GM18870 (cell line): ENCODE data around the gene BRCA1.

Experiments used
- ATAC-seq: cut with Tn5 transposase; IDR thresholded peaks from one replicate; pipeline ENCODE4 v1.9.1; 2021; ENCODE audit warnings: moderate library complexity; ENCODE audit not compliant: unreplicated experiment

The BRCA1 gene

GRCh38 chr17:43025766-43026537, 99.2 kb downstream of the BRCA1 start:
- no peak for ATAC-seq

GRCh38 chr17:43025290-43025657, 99.9 kb downstream of the BRCA1 start:
- no peak for ATAC-seq

DNA sequence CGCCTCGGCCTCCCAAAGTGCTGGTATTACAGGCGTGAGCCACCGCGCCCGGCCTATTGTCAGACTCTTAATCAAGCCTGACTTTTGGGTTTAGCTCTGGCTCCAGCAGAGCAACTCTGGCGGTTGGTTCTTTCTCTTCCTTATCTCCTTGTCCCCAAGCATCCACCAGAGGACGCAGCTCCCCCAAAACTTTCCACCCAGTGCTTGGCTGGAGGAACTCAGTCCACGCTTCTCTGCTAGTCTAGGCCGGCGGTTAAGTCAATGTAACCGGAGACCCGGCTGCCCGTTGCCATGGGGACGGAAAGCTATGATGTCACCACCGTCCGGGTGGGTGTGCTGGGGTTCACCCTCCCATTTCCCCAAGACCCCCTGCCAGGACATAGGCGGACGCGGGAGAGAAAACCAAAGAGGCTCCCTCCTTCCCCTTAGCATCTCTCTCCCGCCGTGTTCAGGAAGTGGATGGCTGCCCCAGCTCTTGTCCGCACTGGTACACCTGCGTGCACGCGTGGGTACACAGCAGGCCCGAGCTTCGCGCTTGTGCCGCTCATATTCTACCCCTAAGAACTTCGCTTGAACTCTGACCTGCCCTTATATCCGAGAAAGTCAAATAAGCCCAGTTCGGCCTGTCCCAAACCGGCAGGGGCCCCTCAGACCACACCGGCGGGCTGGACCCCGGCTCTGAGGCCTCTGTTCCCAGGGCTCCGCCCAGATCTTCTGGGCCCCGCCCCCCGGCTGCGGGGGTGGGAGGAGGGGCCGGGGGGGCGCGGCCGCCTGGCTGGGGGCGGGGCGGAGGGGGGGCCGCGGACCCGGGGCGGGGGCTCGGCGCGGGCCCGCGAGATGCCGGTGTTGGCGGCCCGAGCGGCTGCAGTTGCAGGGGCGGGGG, 100.5 kb downstream of the BRCA1 start, which contains the start of gene RND2:
Gene RND2, plus strand, starts transcription at position 825 of the 883 bp plus-strand sequence. CDS start 117 bp downstream, outside the sequence.
- ATAC-seq: no peak

DNA sequence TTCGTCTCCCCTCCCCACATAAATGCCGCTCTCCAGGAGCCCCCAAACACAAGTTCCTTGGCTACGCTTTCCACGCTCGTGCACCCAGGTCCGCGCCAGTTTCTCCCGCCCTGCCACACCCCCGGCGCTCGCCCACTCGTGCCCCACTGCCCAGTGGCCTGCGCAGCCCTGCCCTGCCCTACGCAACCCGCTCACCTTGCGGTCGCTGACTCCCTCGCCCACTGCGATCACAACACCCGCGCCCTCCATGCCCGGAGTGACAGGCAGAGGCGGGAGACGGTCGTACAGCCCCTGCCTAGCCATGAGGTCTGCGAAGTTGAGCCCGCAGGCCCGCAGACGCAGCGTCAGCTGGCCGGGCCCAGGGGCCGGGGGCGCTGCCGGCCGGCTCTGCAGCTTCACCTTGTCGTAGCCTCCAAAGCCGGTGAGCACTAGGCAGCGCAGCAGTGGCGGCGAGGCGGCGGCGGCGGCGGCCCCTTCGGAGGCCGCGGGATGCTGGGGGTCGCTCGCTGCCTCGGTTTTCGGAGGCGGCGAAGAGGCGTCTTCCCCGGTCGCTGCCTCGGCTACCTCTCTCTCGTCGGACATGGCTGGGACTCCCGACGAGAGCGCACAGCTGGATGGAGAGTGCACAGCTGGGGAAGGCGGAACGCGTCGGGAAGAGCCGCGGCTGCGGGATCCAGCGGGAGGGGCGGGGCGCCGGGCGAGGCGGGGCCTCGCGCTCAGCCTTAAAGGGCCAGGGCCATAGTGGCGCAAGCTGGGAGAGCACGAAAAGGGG, 103.2 kb downstream of the BRCA1 start, which contains the start of gene VAT1:
Gene VAT1, minus strand, starts transcription at position 645 of the 772 bp plus-strand sequence. Its CDS starts 63 bp downstream, at position 582.
- ATAC-seq: no peak

GRCh38 chr17:43020789-43021740, 104.1 kb downstream of the BRCA1 start:
- no peak for ATAC-seq

DNA sequence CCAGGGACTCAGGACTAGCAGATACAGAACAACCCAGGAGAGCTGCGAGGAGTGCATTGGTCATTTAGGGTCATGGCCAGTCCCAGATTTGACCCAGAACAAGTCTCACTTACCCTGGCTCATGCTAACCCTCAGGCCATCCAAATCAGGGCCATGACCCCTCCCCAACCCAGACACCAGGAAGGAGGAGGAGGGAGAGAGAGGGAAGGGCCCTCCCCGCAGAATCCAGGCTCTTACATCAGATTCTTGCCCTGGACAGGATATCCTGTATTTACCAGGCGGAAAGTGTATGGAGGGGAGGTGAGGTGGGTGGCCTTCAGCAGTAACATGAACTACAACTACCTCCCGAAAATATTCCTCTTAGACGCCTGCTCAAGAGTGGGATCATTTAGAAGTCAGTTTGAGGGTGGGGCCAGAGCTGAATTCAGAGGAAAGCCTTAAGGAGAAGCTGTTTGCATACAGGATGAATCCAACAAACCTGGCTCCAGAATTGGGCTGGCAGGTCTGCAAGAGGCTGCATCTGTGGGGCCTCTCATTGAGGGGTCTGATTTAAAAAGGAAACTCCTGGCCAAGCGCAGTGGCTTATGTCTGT, 105.0 kb downstream of the BRCA1 start:
- no peak for ATAC-seq

DNA sequence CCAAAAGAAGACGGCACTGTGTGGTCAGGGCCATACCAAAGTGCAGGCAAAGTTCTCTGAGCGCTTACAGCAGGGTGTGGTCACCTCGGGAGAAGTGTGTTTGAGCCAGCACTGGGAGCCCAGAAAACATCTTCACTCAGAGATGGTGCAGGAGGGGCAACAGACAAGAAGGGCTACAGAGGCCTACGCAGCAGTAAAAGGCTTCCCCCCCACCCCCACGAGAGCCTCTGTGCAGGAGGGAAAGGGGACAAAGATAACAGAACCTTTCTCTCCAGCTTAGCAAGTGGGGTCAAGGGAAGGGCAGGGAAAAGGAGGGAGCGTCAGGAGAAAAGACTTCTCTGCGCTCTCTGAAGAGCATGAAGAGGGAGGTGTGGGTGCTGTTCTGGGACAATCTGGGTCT, 105.7 kb downstream of the BRCA1 start:
- no peak for ATAC-seq

DNA sequence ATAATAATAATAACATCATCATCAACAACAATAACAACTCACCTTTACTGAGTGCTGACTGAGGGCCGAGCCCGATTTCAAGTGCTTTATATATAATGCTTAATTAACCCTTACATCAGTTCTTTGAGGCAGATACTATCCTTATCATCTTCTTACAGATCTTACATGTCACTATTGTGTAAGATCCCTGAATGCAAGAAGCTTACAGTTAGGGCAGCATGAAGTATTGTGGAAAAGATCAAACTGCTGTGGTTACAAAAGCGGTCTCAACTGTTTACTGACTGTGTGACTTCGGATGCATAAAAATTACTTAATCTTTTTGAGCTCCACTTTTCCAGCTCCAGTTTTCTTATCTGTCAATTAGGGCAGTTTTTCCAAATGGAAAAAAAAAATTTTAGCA, 106.2 kb downstream of the BRCA1 start:
- no peak for ATAC-seq

DNA sequence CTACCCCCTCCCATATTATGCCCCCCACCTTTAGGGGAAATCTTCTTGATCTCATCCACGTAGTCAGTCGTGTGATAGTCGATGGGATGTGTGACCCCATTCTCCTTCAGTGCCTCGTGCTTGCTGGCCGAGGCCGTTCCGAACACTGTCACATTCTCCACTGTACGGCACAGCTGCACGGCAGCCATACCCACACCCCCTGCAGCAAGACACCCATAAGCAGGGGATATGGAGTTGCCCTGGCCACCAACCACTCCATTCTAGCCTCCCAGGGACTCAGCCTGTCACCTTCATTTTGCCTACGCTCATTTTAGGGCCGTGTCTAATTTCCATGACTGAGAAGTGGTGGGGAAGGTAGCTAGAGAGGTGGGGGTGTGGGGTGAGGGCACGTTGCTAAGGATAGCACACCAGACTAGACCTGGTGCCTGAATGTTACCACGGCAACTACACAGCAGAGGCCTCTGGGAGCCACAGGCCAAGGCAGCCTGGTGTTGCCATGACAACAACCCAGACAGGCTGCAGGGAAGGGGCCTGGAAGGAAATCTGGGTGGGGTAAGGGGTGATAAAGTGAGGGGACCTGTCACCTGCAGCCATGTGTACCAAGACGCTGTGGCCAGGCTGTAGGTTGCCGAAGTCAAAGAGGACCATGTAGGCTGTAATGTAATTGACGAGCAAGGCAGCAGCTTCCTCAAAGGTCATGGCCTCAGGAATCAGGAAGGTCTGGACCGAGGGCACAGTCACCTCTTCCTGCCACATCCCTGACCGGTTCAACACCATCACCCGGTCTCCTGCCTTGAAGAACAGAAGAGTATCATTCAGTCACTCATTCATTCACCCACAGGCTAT, 106.9 kb downstream of the BRCA1 start:
- no peak for ATAC-seq

GRCh38 chr17:43016216-43016615, 108.9 kb downstream of the BRCA1 start:
- ATAC-seq: no peak

DNA sequence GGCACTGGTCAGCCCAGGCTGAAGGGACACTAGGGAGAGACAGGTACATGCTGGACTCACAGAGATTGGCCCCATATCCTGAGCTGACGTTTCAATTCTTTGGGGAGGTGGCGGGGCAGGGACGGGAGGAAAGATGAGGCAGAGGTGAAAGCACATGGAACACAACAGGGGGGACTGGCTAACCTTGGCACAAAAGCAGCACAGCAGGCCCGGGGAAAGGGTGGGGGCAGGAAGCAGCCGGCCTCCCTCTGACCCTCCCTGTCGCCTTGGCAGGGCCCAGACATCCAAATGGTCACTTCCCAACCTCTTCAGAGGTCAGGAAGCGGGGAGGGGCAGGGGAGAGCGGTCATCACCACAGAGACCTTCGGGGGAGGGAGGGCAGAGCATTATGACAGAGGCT, 109.6 kb downstream of the BRCA1 start:
- ATAC-seq: no peak

GRCh38 chr17:43014649-43015542, 110.3 kb downstream of the BRCA1 start:
- ATAC-seq: no peak

DNA sequence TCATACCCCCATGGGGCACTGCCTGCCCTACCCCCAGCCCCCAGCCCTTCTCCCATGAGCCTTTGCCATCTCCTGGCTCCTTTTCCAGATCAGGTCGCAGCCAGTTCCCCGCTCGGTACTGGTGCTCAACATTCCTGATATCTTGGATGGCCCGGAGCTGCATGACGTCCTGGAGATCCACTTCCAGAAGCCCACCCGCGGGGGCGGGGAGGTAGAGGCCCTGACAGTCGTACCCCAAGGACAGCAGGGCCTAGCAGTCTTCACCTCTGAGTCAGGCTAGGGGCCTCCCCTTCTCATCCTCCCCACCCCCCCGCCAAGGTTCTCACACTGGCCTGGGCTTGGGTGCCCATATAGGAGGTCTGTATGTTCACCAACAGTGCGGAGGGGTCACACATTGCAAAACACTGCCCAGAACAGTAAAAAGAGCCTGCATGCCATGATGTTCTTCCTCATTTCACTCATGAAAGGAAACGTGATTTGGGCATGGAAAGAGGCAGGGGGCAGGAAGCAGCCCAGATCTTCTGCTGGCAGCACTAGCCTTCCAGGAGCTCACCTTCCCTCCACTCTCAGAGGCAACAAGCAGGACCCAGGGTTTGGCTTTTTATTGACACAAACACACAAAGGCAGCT, 111.0 kb downstream of the BRCA1 start:
- ATAC-seq: no peak

GRCh38 chr17:43013296-43013695, 111.9 kb downstream of the BRCA1 start:
- no peak for ATAC-seq

DNA sequence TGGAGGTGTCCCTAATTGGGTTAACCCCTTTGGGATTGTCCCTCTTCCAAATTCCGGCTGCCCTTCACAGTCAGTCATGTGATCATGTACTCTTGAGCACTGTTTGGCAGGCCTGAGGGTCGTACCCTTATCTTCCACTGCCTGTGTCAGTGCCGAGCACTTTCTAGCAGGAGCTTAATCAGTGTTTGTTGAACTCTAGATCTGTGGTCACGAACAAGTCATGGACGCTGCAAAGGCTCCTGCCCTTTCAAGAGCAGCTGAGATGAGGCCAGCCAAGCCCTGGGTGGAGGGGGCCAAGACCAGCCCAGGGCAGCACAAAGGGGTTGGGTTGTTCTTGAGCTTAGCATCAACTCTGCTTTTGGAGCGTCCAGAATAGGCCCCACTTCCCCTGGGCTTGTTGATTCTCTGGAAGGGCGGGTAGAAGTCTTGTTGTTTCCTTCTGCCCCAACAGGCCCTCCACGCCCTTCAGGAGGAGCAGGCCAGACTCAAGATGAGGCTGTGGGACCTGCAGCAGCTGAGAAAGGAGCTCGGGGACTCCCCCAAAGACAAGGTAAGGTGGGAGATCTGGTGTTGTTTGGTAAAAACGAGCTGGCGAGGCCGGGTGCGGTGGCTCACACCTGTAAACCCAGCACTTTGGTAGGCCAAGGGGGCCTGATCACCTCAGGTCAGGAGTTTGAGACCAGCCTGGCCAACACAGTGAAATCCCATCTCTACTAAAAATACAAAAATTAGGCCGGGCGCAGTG, 113.3 kb downstream of the BRCA1 start:
- ATAC-seq: no peak

GRCh38 chr17:43010667-43011308, 114.4 kb downstream of the BRCA1 start:
- ATAC-seq: no peak
